ENCODE measurements around the gene TGM5. TPM values are rescaled to one million over a fixed set of nuclear protein-coding genes. Genes with fewer than 3 reads are reported as not detected.
"Not testable (repeated sequence)": the region's sequence is repeated elsewhere in the genome, so short reads cannot be mapped to it uniquely, and the experiment has no call there.

TGM5 gene
- total RNA-seq, 1 donor from 2014 or later: 0.91 TPM

DNA sequence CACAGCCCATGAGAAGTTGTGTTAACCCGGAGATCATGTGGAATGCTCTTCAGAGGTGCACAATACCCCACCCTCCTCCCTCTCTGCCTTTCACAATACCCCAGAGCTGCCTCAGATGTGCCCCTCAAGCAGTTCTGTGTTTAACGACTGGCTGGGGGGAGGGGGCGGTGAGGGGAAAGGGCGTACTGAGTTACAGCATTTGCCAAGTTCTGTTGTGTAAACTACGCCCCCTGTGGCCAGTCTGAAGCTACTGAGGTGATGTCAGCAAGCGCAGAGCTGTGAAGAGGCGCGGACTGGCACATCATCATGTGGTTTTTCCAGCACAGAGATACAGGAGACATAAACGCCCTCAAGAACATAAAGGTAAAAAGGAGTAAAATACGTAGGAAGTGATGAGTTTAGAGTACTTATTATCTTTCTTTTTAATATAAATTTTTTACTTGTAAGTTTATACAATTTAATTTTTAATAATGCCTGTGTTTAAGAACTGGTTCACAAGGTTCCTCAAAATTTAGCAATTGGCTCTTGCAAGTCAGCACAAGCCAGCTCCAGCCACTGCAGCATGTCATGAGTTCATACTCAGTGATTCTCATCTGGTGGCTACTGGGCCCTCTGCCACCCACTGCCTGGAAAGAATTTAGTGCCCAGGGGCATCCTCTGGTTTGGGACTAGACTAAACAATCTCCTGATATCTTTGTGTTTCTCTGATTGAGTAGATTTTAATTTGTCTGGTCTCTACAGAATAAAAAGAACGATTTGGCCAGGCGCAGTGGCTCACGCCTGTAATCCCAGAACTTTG, 47.6 kb downstream of the TGM5 start:
- no peak for DNase-seq (ENCODE audit: low spot score)

DNA sequence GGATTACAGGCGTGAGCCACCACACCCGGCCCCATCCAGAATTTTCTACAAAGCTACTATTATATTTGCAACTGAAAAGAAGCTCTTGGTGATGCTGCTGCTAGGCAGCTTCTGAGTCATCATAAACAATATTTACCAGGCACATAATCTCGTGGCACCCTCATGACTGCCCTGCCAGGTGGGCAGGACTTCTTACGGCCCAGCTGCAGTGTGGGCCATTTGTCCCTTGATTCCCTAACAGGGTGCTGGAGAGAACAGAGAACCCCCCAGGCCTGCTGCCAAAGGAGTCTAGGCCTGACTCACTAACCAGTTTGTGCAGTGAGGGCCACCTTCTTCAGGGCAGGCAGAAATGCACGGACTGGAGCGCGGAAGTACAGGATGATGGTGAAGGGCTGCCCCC, 50.8 kb downstream of the TGM5 start:
- DNase-seq (ENCODE audit: low spot score): no peak

DNA sequence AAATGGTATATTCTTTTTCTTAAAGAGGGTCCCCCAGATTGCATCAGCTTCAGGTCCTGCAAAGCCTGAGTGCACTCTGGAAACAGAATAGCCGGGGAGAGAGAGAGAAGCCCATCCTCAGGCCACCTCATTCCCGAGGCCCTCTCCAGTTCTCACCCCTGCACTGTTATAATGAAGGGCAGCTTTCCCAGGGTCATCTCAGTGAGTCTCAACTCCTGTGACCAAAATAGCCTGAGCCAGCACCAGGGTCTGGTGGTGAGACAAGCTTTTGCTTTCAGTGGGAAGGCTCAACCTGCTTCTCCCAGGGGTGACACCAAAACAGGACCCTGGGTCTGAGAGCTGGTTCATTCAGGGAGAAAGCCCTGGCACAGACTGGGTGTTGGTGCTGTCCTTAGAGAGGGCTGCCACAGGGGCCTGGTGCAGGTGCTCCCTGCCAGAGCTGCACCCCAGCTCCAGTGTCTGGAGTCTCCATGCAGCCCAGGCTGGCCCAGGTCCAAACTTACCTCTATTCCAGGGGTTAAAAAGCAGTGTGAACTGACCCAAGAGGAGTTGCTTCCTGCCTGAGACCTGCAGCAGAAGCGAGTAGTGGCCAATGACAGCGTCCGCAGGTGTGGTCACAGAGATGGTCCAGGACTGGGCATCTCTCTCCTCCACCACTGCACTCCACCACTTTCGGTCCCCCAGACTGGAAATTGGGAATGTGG, 52.0 kb downstream of the TGM5 start:
- DNase-seq (ENCODE audit: low spot score): no peak

DNA sequence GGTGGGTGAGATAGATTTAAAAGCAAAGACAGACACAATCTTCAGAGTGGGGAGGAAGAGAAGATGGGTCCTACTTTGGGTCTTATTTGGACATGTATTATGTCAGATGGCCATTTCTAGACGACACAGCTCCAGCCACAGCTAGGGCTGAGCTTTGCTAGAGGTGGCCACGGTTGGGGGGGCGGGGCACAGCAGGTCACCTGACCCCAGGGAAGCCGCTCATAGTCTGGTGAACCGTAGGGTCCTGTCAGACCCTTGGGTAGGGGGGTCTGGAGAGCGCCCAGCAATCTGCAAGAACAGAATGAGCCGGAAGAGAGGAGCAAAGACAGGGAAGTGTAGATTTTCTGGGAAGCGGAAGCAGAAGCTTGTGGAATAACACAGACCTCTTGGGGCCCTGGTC, 52.6 kb downstream of the TGM5 start:
- DNase-seq (ENCODE audit: low spot score): no peak

DNA sequence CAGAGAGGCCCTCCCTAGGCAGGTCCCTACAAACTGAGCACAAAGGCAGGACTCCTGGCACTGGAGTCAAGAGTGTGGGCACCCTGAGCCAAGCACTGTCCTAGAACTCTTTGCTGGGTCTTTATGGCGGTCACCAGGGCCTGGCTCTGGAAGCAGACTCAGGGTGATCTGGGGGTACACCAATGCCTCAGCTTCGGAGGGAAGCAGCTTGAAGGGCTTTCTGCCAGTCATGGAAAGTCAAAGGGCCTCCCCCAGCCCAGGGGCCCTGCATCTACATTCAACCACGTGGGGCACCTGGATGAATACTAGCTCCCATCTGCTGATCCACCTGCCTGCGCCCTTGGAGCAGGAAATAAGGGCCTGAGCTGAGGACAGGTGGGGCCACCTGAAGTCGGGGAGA, 53.3 kb downstream of the TGM5 start:
- DNase-seq (ENCODE audit: low spot score): no peak

DNA sequence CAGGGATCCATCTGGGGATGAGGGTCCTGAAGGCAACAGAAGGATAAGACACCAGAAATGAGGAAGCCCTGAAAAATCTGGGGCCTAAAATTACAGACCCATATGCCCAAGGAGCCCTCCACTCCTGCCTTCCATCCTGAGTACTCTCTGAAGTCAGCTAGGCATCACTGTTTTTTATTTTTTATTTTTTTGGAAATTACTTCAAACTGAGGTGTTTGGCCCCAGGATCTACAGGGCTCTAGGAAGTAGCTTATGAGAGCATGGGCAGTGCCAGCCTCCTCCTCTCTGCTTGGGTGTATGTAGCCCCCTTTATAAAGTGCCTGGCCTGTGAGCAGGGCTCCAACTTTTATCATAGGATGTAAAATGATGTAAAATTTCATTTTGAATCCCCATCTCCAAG, 53.8 kb downstream of the TGM5 start:
- no peak for DNase-seq (ENCODE audit: low spot score)

DNA sequence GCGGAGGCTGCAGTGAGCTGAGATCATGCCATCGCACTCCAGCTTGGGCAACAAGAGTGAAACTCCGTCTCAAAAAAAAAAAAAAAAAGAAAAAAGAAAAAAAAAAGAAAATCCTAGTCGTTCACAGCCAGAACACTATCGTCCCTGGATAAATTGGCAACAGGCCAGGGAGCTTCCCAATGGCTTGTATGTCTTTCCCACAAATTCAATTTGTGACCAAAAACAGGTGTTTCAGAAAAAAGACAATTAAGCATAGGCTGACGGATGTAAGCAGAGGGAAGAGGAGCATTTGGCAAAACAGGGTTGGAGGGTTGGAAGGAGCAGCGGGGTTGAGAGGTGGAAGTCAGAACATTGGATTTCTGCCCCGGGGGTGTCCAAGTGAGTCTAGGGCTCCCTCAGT, 54.4 kb downstream of the TGM5 start:
- no peak for DNase-seq (ENCODE audit: low spot score)

DNA sequence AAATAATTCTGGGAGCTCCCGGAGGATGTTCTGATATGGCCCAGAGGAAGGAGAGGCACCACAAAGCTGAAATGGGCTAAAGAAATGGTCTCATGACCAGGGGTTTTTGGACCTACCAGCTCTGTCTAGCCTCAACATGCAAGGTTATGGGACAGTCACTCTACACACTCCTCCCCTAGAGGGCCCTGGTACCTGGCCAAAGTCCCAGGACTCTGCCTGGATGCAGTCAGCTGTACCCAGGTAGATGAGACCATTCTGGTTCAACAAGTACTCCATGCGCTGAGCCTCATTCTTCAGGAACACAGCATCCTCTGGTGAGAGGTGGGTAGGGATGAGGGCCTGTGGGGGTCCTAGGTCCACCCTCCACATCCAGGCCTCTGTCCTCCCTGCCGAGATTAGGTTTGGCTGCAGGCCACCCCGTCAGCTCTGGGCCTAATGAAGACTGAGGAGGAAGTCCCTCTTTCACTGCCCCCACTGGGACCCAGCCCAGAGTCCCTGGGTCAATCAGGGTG, 55.4 kb downstream of the TGM5 start:
- DNase-seq (ENCODE audit: low spot score): no peak

DNA sequence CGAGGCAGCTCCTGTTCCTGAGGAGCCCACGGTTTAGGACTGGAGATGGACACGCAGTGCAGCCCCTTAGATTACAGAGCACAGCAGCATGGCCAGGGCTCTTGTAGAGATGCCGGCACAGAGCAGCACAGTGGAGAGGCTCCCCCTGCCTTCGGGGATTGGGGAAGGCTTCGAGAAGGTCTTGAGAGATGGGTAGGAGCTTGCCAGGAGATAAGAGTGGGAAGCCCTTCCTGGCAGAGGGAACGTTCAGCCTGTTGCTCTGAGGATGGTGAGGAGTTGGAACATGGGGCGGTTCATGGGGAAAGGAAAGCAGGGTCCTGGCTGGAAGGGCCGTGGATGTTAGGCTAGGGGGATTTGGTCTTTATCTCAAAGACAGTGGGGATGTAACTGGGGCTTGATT, 55.9 kb downstream of the TGM5 start:
- no peak for DNase-seq (ENCODE audit: low spot score)

DNA sequence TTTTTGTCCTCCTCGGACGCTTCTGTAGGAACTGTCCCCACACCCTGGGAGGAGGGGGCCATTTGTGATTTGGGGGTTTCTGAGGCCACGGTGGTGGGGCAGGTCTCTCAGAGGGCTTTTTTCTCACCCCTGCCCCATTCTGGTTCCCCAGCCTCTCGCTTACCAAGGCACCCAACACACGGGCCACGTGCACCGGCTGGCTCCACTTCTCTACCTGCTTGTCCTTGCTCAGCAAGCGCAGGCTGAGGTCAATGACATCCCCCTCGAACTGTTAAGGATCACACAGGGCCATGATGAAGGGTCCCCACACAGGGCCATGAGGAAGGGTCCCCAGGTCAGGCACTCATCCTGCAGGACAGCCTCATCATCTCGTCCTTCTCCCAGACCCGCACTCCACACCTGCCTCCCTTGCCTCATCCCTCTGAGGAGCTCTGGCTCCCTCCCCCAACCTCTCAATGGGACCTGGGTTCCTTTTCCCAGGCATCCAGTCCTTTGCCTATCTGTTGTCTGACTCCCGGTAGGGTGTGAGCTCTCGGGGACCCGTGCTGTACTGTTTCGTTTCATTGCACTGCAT, 56.5 kb downstream of the TGM5 start:
- no peak for DNase-seq (ENCODE audit: low spot score)

DNA sequence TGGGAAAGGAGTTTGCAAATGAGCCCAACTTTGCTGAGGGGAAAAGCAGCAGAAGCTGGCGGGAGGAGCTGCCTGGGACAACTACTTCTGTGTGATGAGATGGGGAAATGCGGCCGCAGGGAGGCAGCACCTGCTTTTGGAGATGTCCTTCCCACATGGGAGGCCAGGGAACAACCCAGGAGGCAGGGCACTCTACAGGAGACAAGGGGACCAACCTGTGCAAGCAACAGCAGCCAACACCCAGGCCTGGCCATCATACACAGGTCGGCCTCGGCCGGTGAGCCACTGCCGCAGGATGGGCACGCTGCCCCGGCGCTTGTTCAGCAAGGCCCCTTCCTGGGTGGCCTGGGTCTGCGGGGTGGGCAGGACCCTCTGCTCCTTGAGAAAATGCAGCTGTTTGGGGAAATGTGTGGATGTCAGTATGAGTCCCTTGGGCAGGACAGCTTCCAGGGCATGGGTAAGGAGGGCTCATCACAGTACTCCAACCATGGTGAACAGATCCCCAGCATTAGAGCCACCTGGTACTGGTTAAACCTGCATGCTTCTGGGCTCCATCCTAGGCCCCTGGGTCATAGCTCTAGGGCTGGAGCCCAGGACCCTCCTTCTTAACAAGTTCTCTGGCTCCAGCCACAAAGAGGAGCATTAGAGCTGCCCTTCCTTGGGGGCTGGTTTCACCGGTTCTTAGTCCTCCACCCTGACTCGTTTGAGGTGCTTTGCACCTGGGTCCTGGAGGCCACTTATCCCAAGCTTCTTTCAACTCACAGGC, 57.5 kb downstream of the TGM5 start:
- DNase-seq (ENCODE audit: low spot score): no peak

DNA sequence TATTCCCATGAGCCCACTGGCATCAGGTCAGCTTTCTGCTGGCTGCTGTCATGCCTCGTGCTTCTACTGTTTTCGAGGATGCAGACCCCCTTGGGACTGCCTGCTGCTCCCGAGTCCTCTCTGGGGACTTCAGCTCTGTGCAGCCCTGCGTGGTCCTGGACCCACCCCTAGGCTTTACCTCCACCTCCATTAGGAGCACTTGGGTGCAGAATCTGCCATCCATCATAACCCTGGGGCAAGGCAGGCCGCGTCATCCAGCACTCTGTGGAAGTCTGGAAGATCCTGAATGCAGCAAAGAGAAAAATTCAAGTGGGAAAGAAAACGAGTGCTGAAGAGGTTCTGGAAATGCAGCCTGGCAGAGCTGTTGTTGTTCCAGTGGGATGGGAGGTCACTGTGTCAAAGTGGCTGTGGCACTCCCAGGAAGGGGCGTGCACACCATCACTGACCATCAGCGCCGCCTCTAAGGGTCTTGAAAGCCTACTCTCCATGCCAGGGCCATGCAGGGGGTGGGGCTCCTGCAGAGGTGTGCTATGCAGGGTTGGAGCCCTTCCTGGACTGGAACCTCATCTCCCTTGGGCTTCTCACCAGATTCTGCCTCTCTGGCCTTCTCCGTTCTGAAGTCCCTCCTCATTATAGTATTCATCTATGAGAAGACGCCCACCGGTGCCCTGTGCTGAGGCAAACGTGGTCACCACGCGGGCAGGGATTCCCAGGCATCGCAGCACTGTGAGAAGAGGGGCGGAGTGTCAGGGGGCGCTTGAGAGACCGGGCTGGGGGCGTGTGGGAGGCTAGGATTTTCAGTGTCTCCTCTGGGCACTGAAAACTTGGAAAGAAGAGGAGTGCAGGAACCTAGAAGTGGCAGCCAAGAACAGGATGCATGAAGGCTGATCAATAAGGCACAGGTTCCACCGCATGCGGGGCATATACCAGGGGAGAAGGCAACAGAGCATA, 58.4 kb downstream of the TGM5 start:
- DNase-seq (ENCODE audit: low spot score): no peak

DNA sequence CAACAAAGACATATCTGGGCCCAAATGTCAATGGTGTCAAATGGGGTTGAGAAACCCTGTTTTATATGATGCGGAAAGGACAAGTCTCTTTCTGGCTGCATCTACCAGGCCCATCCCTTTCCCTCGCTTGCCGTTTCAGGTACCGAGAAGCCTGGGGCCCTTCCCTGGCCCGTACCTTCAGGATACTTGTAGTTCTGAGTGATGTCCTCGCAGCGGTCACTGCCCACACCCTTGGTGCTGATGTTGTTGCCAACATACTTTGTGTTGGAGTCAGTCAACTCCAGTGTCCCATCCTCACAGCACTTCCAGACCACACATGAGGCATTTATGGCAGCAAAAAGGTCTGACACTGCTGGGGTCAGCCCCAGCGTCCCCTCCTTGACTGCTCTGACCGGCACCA, 59.7 kb downstream of the TGM5 start:
- no peak for DNase-seq (ENCODE audit: low spot score)

DNA sequence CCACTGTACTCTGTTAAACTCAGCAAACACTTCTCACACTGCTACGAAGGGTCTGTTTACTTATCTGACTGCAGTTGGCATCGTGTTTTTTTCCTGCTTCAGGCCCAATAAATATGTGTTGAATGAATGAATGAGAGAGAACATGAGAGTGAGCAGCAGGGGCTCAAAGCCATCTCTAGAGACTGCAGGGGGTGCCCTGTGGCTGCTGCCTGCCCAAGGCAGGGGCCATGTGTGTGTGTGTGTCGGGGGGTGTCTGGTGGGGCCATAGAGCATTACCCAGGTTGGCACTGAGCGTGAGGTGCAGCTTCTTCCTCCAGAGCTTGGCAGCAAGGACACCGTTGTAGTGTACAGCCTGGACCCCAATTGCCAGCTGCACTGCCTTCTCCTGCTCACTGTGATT, 60.7 kb downstream of the TGM5 start:
- no peak for DNase-seq (ENCODE audit: low spot score)

DNA sequence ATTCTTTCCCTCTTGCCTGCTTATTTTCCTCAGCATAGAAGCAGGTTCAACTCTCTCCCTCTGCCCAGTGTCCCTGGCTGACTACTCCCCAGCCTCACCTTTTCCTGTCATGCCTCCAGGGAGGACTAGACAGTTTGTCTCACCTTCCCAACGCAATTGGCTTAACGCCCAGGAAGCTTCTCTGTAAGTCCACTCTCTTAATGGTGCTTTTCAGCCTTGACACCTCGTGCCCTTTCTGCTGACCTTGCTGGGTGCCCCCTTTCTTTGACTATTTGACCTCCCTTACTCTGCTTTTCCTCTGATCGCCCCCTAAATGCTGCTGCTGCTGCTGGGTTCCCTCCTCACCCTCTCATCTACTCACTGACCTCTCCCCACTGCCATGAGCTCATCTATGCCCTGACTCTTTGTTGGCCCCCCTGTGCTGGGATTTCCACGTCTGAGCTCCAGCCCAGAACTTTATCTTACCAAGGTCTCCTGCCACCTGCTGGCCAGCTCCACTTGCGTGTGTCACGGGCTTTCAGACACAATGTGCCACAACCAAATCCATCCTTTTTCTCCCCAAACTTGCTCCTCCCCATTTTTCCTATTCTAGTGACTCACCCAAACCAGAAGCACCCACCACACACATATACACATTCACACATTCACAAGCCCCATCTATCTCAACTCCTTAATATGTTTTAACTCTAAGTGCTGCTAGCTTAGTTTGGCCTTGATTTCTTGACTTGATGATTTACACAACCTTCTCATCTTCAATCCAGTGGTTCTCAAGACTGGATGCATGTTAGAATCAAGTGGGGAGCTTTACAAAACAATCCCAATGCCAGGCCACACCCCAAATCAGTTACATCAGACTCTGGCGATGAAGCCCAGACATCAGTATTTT, 62.5 kb downstream of the TGM5 start:
- DNase-seq (ENCODE audit: low spot score): no peak

DNA sequence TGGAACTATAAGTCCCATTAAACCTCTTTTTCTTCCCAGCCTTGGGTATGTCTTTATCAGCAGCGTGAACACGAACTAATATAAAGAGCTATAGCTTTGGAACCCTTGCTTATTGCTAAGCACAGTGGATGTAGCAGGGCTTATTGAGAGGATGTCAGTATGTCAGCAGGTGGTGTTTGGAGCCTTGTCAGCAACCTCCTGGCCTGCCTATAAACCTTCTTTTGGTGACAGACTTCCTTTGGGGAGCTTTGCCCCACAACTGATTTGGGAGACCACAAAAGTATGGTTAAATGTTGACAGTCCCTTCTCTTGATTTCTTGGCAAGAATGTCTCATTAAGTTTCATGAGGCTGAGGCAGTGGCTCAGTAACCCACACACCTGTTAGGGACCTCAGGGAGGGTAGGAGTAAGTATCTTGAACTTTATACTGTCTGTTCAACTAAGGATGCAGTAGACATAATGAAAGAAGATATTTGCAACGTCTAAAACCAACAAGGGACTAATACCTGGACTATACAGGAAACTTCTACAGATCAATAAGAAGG, 66.7 kb downstream of the TGM5 start:
- no peak for DNase-seq (ENCODE audit: low spot score)

DNA sequence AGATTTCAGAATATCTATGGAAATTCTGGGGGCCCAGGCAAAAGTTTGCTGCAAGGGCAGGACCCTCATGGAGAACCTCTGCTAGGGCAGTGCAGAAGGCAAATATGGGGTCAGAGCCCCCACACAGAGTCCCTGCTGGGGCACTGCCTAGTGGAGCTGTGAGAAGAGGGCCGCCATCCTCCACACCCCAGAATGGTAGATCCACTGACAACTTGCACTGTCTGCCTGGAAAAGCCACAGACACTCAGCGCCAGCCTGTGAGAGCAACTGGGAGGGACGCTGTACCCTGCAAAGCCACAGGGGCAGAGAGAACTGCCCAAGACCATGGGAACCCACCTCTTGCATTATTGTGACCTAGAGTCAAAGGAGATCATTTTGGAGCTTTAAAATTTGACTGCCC, 67.7 kb downstream of the TGM5 start:
- no peak for DNase-seq (ENCODE audit: low spot score)

DNA sequence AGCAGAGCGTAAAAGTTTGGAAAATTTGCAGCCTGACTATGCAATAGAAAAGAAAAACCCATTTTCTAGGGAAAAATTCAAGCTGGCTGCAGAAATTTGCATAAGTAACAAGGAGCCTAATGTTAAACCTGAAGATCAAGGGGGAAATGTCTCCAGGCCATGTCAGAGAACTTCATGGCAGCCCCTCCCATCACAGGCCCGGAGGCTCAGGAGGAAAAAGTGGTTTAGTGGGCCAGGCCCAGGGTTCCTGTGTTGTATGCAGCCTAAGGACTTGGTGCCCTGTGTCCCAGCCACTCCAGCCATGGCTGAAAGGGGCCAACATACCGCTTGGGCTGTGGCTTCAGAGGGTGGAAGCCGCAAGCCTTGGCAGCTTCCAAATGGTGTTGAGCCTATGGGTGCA, 68.2 kb downstream of the TGM5 start:
- not testable (repeated sequence) for DNase-seq (ENCODE audit: low spot score)

DNA sequence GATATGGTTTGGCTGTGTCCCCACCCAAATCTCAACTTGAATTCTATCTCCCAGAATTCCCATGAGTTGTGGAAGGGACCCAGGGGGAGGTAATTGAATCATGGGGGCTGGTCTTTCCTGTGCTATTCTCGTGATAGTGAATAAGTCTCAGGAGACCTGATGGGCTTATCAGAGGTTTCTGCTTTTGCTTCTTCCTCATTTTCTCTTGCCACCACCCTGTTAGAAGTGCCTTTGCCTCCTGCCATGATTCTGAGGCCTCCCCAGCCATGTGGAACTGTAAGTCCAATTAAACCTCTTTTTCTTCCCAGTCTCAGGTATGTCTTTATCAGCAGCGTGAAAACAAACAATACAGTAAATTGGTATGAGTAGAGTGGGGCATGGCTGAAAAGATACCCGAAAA, 69.0 kb downstream of the TGM5 start:
- DNase-seq (ENCODE audit: low spot score): not testable (repeated sequence)
